NCI-H526 treated with DMSO at 0.1 percent for 48 hours (cell line): Measurements from ENCODE around the gene MAIP1.
"Not testable (repeated sequence)": the region's sequence is repeated elsewhere in the genome, so short reads cannot be mapped to it uniquely, and the experiment has no call there.

Source experiments
- DNase-seq: peaks from one replicate; lab custom pipeline; 2025; lab: John Stamatoyannopoulos, UW

MAIP1 gene, protein sequence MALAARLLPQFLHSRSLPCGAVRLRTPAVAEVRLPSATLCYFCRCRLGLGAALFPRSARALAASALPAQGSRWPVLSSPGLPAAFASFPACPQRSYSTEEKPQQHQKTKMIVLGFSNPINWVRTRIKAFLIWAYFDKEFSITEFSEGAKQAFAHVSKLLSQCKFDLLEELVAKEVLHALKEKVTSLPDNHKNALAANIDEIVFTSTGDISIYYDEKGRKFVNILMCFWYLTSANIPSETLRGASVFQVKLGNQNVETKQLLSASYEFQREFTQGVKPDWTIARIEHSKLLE

GRCh38 chr2:199955339-199956061 lies at the start of gene MAIP1, which contains the start of gene TYW5:
Gene MAIP1 (plus strand): TSS chr2:199955582. CDS start chr2:199955799, 217 bp downstream.
Gene TYW5 (minus strand): TSS chr2:199955491. CDS start chr2:199955470, 21 bp downstream.
- peak; percentile 89 for DNase-seq

GRCh38 chr2:199907008-199907714 lies 48.2 kb upstream of the MAIP1 start:
- DNase-seq: no peak

DNA sequence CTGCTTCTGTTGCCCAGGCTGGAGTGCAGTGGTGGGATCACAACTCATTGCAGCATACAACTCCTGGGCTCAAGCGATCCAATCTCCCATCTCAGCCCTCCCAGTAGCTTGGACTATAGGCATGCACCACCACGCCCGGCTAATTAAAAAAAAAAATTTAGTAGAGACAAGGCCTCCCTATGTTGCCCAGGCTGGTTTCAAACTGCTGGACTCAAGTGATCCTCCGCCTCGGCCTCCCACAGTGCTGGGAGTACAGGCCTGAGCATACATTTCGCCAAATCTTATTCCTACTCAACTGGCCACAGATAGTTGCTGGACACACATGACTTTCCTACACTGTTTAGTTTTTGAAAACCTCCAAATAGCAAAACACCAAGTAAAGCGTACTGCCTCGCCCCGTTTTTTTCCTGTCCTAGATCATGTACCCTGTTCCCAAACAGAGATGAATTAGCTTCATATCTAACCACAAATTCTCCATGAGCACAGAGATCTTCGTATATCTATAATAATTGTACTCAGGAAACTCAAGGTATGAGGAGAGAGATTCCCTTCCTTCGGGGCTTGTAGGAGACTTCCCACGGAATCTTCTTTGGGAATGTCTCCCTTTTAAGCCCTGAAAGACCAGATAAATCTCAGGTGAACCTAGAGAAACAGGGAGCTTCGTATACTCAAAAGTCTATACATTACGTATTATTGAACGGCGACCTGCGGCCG lies 44.9 kb upstream of the MAIP1 start:
- DNase-seq: no peak

- peak; percentile 99 for DNase-seq
These were observed 44.1 kb upstream of the MAIP1 start, which contains the start of gene C2orf69 for GRCh38 chr2:199911052-199911876. Gene C2orf69 (plus strand): TSS chr2:199911293. CDS start chr2:199911439, 146 bp downstream.

- DNase-seq: no peak
These were observed 43.6 kb upstream of the MAIP1 start for GRCh38 chr2:199911877-199912161.

DNA sequence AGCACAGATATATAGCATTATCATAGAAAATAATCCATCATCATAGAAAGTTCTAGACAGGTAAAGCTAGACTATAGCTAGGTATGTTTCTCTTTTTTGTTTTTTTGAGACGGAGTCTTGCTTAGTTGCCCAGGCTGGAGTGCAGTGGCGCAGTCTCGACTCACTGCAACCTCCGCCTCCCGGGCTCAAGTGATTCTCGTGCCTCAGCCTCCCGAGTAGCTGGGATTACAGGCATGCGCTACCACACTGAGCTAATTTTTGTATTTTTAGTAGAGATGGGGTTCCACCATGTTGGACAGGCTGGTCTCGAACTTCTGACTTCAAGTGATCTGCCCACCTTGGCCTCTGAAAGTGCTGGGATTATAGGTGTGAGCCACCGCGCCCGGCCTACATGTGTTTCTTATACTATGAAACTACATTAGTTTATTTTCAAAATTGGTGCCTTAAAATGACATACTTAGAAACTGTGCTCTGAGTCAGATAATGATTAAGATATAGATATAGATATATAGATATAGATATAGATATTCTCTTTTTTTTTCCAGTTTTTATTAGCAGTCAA lies 42.7 kb upstream of the MAIP1 start:
- not testable (repeated sequence) for DNase-seq

DNA sequence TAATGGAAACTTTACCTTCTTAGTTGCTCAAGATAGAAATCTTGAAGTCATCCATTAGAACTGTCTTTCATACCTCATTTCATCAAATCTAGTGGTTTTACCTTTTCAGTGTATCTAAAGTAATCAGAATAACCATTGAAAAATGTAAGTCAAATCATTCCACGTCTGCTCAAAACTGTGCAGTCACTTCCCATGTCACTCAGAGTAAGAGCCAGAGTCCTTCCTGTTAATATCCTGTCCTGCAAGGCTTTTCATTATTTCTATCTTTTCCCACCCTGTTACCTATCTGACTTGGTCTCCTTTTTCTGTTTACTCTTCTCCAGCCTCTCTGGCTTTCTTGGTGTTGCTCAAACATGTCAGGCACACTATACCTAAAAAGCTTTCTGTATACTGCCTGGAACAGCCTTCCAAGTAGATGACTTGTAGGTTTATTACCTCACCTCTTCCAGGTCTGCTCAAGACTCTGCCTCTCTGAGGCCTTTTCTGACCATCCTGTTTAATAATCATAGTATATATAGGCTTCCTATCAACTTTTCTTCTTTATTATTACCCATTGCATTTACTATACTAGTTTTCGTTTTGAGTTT lies 40.9 kb upstream of the MAIP1 start:
- DNase-seq: no peak

DNA sequence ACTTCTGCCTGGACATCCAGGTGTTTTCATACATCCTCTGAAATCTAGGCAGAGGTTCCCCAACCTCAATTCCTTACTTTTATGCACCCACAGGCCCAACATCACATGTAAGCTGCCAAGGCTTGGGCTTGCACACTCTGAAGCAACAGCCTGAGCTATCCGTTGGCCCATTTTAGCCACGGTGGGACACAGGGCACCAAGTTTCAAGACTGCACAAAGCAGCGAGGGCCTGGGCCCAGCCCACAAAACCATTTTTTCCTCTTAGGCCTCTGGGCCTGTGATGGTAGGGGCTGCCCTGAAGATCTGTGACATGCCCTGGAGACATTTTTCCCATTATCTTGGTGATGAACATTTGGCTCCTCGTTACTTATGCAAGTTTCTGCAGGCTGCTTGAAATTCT lies 38.4 kb upstream of the MAIP1 start:
- DNase-seq: no peak

DNA sequence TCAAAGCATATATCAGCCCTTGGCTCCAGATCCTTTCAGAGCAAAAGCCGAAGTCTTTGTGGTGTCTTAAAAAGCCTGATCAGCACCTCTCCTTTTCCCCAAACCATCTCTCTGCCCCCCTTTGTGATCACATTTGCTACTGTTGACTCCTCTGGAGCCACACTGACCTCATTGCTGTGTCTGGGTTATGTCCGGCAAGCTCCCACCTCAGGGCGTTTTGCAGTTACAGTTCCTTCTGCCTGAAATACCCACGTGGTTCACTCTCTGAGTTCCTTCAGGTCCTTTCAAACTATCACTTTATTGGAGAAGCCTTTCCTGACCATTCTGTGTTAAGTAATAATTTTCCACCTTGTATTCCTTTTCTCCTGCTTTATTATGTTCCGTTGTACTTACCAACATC lies 32.5 kb upstream of the MAIP1 start:
- no peak for DNase-seq

DNA sequence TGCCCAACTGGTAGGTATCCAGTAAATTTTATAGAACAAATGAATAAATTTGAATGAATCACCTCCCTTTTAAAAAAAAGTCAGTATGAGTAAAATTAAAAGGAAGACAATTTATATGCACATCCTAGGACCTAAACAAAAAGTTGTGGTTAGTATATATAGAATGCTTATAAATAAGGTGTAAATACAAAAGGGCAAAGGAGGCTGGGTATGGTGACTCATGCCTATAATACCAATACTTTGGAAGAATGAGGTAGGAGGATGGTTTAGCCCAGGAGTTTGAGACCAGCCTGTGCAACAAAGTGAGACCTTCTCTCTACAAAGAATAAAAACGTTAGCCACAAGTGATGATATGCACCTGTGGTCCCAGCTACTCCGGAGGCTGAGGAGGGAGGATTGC lies 31.5 kb upstream of the MAIP1 start:
- no peak for DNase-seq

GRCh38 chr2:199926806-199927205 lies 28.6 kb upstream of the MAIP1 start:
- no peak for DNase-seq

DNA sequence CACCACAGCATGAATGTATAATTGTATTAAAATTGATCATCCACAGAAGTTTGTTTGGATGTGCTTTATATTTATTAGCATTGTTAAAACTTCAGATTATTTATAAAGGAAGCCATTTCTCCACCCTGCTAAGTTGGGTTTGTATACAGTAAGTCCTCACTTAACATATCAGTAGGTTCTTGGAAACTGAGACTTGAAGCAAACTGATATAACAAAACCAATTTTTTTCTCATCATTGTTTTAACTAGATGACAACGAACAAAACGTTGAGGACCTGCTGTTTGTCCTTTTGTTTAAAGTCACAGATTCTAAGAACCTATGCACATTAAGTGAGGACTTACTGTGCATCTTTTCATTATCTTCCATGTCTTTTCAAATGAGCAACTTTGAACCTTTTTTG lies 27.2 kb upstream of the MAIP1 start:
- no peak for DNase-seq

DNA sequence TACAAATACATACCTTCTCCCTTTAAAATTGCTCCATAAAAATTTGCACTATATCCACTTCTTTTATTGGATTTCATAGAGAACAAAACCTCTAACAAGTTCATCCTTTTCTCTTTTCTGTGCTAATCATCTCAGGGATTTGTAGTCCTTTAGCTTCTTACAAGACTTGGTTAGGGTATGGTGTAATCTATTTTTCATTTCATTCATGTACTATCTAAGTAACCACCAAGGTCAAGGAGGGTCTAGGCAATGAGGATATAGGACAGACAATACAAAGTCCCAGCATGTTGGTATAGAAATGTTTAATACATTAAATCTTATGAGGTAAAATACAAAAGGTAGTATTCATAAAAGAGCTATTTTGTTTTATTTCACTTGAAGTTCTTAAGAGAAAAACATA lies 26.8 kb upstream of the MAIP1 start:
- no peak for DNase-seq

DNA sequence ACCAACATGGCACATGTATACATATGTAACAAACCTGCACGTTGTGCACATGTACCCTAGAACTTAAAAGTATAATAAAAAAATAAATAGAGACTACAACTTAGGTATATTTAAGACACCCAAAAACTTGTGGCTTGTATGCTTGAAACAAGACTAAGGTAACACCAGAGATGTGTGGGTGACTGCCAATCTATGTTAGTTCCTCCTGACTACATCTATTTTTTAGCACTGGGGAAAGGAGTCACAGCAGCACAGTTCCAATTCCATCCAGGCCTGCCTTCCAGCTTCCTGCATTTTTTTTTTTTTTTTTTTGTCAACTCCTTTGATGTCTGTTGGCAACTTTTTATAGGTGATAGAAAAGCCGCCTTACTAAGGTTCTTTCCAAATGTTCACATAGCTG lies 26.1 kb upstream of the MAIP1 start:
- no peak for DNase-seq

DNA sequence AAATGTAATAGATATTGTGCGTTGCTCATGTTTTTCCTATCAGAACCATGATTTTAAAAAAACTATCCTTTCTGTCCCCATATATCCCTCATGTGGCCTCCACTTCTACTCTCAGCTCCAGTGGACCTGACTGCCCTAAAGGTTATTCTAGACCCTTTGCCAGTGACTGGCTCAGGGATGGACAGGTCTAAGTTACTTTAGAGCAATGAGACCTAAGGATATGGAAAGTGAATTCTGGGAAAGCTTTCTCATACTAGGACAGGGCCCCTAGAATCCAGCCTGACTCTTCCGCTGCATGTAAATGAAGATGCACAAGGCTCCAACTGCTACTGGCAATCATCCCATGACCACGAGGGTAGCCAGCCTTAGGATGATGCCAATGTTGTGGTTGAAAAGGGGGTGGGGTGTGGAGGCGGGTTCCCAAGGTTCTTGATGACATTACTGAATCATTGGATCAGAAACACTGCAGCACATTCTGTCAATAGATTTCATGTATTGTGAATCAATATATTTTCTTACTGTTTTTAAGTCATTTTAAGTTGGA lies 23.0 kb upstream of the MAIP1 start:
- no peak for DNase-seq

- no peak for DNase-seq
These were observed 21.9 kb upstream of the MAIP1 start for GRCh38 chr2:199933466-199933865.

- DNase-seq: no peak
These were observed 18.8 kb upstream of the MAIP1 start for GRCh38 chr2:199936554-199936953.

DNA sequence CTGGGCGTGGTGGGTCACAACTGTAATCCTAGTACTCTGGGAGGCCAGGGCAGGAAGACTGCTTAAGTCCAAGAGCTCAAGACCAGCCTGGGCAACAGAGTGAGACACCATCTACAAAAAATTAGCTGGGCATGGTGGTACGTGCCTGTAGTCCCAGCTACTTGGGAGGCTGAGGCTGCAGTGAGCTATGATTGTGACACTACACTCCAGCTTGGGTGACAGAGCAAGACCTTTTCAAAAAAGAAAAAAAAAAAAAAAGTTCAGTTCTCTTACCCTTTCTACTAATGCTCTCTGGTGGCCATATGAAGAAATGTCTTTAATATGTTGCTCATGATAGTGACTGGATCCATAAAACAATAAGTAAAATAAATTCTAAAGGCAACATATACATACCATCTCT lies 15.0 kb upstream of the MAIP1 start:
- peak; percentile 21 for DNase-seq

DNA sequence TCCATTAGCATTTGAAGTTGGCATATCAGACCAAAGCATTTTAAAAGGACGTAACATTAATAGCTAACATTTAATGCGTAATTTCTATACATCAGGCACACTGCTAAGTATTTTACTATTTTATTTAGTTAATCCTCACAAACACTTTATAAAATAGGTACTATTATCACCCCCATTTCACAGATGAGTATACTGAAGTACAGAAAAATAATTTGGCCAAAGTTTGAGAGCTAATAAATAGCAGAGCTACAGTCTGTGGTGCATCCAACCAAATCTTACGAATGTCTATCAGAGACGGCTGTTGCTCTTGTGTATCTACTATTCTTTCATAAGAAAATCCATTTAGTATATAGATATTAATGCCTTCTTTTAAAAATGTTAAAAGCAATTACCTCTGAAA lies 12.0 kb upstream of the MAIP1 start:
- DNase-seq: no peak

DNA sequence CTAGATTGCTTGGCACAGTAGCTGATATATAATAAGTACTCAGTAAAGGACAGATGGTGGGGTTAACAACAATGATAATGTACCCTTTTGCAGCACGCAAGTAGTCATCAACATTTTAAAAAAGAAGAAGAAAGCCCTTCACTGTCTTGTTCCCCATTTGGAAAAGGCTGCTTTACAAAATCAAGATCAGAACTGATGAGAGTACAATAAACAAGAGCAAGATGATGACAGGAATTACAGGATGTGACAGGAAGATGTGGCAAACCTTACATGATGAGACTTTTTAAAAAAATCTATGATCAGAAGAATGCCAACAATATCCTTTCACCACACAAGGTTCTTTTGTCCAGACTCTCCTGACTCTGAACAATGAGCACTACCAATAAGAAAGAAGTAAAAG lies 9.2 kb upstream of the MAIP1 start:
- DNase-seq: no peak

- DNase-seq: no peak
These were observed 8.5 kb upstream of the MAIP1 start for GRCh38 chr2:199946836-199947235.
